HepG2 (cell line): Measurements from ENCODE around the gene HPS1. TPM values are rescaled to one million over a fixed set of nuclear protein-coding genes. Genes with fewer than 3 reads are reported as not detected.

ENCODE experiments used
- ATF1 ChIP-seq: IDR thresholded peaks from 2 replicates; pipeline ENCODE4 v1.6.1; 2016; ENCODE audit warnings: mild to moderate bottlenecking, control low read depth
- CBFB ChIP-seq: sonication (generic); formaldehyde crosslinking; IDR thresholded peaks from 2 replicates; pipeline ENCODE4 v1.4.0; 2020; ENCODE audit warnings: missing genetic modification reagents
- CENPX ChIP-seq: sonication (generic); formaldehyde crosslinking; IDR thresholded peaks from 2 replicates; pipeline ENCODE4 v1.9.0; 2021; ENCODE audit warnings: mild to moderate bottlenecking, missing genetic modification reagents, moderate library complexity
- FOXA1 ChIP-seq, 2 experiments: fragments of 450-650 bp in 1 of 2; sonication (generic) in 1 of 2; formaldehyde crosslinking in 1 of 2; IDR thresholded peaks; 2 replicates each; pipeline versions ENCODE4 v1.4.0 to v1.6.1; 2016 to 2020; ENCODE audit warnings: missing genetic modification reagents in 1 of 2
- GLMP ChIP-seq: sonication (generic); formaldehyde crosslinking; IDR thresholded peaks from 2 replicates; pipeline ENCODE4 v1.9.0; 2021; ENCODE audit warnings: missing genetic modification reagents, mild to moderate bottlenecking, borderline replicate concordance
- GPN1 ChIP-seq: sonication (generic); formaldehyde crosslinking; IDR thresholded peaks from 2 replicates; pipeline ENCODE4 v1.5.1; 2020; ENCODE audit warnings: missing genetic modification reagents, borderline replicate concordance
- RERE ChIP-seq: IDR thresholded peaks from 2 replicates; pipeline ENCODE4 v1.6.1; 2016; ENCODE audit warnings: low read depth, missing genetic modification reagents, missing compliant biosample characterization
- SMYD3 ChIP-seq: sonication (generic); formaldehyde crosslinking; IDR thresholded peaks from 2 replicates; pipeline ENCODE4 v1.8.1; 2023; ENCODE audit warnings: mild to moderate bottlenecking, missing genetic modification reagents
- TSC22D2 ChIP-seq: sonication (generic); formaldehyde crosslinking; IDR thresholded peaks from 2 replicates; pipeline ENCODE4 v1.5.1; 2020; ENCODE audit warnings: missing genetic modification reagents, mild to moderate bottlenecking, borderline replicate concordance
- ZBTB25 ChIP-seq: IDR thresholded peaks from 2 replicates; pipeline ENCODE4 v1.6.1; 2018; ENCODE audit warnings: missing genetic modification reagents
- ZNF24 ChIP-seq: fragments of 450-650 bp; IDR thresholded peaks from 2 replicates; pipeline ENCODE4 v1.6.1; 2017; ENCODE audit warnings: antibody characterized with exemption, mild to moderate bottlenecking
- ZNF33A ChIP-seq: sonication (generic); formaldehyde crosslinking; IDR thresholded peaks from 2 replicates; pipeline ENCODE4 v1.5.1; 2020; ENCODE audit warnings: missing genetic modification reagents, mild to moderate bottlenecking, moderate library complexity, borderline replicate concordance
- ZNF567 ChIP-seq: sonication (generic); formaldehyde crosslinking; IDR thresholded peaks from 2 replicates; pipeline ENCODE4 v1.8.1; 2023; ENCODE audit warnings: mild to moderate bottlenecking, missing genetic modification reagents, borderline replicate concordance
- polyA plus RNA-seq, 8 experiments: library from polyadenylated mRNA; depleted of rRNA in 3 of 8; stranded (reverse) in 7 of 8; unstranded in 1 of 8; fragments of >200 nt; fragmentation: Illumina TruSeq in 4 of 8; extraction: Trizol in 4 of 8; gene quantifications; 2 replicates each; pipeline versions ENCODE4 v1.2.1 to v1.2.3, GENCODE V29; 2011 to 2016; ENCODE audit warnings: low read depth in 4 of 8, missing spikeins in 1 of 8, mixed read lengths in 1 of 8; ENCODE audit not compliant: insufficient read depth in 1 of 8
- total RNA-seq, 5 experiments: library from RNA; depleted of rRNA; stranded (reverse); fragments of >200 nt; fragmentation: Illumina TruSeq; extraction: Trizol; gene quantifications; 2 replicates each; pipeline ENCODE4 v1.2.3, GENCODE V29; 2016; ENCODE audit warnings: low read depth in 1 of 5
- TF ChIP-seq, protein P1 (sequence below): IDR thresholded peaks from 2 replicates; pipeline ENCODE4 v1.6.1; 2016; ENCODE audit warnings: missing compliant biosample characterization, missing genetic modification reagents, borderline replicate concordance
- TF ChIP-seq, protein P2 (sequence below): sonication (generic); formaldehyde crosslinking; IDR thresholded peaks from 2 replicates; pipeline ENCODE4 v1.4.0; 2020; ENCODE audit warnings: missing genetic modification reagents, borderline replicate concordance
- TF ChIP-seq, protein P3 (sequence below): sonication (generic); formaldehyde crosslinking; IDR thresholded peaks from 2 replicates; pipeline ENCODE4 v1.8.1; 2023; ENCODE audit warnings: missing genetic modification reagents, inconsistent platforms, borderline replicate concordance

Gene HPS1
- total and polyA plus RNA-seq, 2 of the 13 experiments (the other 11 are each of a cell fraction or from before 2014, with no cell fraction given), result 24.6 to 25.8 TPM

DNA sequence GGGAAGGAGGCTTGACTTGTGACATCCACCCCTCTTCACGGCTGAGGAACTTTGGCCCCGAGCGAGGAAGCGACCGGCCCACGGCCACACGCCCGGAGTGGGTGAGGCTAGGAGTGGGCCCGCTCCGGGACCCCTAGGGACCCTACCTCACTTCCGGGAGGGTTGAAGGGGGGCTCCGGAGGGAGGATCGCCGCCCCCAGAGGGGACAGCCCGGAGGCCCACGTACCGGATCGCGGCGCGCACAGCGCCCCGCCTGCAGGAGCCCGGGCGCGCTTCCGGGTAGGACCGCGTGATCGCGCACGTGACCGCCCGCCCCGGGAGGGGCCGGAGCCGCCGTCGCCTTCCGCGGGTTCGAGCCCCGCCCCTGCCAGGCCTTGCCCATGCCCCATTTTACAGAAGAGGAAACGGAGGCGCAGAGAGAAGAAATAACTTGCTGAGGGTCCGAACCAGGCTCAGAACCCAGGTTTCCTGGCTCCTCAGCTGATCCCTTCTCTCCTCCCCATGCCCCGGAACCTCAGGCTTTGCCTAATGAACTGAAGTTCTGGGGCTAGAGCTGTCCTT is at the start of gene HPS1 (continued):
- TF ChIP-seq SMYD3 (CRISPR knock-in tag) (no peak), ZNF567 (no peak), CENPX (no peak), TSC22D2 (no peak), FOXA1 (IDR thresholded peaks at IDR 0.05) (no peak), FOXA1 (CRISPR knock-in tag; IDR thresholded peaks at IDR 0.05) (no peak), CBFB (CRISPR knock-in tag) (no peak), GPN1 (CRISPR knock-in tag) (no peak), ZBTB25 (CRISPR knock-in tag) (no peak), ZNF33A (CRISPR knock-in tag) (no peak), ATF1 (CRISPR knock-in tag) (no peak), ZNF24 (no peak; the same call in 1 of the 2 replicates), GLMP (CRISPR knock-in tag) (no peak), RERE (CRISPR knock-in tag) (no peak)
- TF ChIP-seq, protein P1, sequence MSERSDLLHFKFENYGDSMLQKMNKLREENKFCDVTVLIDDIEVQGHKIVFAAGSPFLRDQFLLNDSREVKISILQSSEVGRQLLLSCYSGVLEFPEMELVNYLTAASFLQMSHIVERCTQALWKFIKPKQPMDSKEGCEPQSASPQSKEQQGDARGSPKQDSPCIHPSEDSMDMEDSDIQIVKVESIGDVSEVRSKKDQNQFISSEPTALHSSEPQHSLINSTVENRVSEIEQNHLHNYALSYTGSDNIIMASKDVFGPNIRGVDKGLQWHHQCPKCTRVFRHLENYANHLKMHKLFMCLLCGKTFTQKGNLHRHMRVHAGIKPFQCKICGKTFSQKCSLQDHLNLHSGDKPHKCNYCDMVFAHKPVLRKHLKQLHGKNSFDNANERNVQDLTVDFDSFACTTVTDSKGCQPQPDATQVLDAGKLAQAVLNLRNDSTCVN (CRISPR knock-in tag), result no peak
- TF ChIP-seq, protein P2, sequence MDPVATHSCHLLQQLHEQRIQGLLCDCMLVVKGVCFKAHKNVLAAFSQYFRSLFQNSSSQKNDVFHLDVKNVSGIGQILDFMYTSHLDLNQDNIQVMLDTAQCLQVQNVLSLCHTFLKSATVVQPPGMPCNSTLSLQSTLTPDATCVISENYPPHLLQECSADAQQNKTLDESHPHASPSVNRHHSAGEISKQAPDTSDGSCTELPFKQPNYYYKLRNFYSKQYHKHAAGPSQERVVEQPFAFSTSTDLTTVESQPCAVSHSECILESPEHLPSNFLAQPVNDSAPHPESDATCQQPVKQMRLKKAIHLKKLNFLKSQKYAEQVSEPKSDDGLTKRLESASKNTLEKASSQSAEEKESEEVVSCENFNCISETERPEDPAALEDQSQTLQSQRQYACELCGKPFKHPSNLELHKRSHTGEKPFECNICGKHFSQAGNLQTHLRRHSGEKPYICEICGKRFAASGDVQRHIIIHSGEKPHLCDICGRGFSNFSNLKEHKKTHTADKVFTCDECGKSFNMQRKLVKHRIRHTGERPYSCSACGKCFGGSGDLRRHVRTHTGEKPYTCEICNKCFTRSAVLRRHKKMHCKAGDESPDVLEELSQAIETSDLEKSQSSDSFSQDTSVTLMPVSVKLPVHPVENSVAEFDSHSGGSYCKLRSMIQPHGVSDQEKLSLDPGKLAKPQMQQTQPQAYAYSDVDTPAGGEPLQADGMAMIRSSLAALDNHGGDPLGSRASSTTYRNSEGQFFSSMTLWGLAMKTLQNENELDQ (CRISPR knock-in tag), result no peak
- TF ChIP-seq, protein P3, sequence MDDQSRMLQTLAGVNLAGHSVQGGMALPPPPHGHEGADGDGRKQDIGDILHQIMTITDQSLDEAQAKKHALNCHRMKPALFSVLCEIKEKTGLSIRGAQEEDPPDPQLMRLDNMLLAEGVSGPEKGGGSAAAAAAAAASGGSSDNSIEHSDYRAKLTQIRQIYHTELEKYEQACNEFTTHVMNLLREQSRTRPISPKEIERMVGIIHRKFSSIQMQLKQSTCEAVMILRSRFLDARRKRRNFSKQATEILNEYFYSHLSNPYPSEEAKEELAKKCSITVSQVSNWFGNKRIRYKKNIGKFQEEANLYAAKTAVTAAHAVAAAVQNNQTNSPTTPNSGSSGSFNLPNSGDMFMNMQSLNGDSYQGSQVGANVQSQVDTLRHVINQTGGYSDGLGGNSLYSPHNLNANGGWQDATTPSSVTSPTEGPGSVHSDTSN, result no peak
